Lower lobe of right lung (tissue), 2 donors: ENCODE measurements around the gene PRDM16. TPM values are rescaled to one million over a fixed set of nuclear protein-coding genes. Genes with fewer than 3 reads are reported as not detected.
"Not testable (repeated sequence)": the region's sequence is repeated elsewhere in the genome, so short reads cannot be mapped to it uniquely, and the experiment has no call there.

Experiments
- ATAC-seq, 2 donors: fragments of 200-7000 bp; cut with Tn5 transposase; one replicate each; pipeline ENCODE4 v1.9.1; 2020 to 2022; ENCODE audit warnings: mild to moderate bottlenecking in 2 of 2, moderate library complexity in 2 of 2
- DNase-seq: peaks from one replicate; pipeline ENCODE4 v3.0.0-alpha.2; 2020
- H3K27ac ChIP-seq: fragments of 200-600 bp; one replicate; pipeline ENCODE4 v1.8.0; 2022
- H3K27me3 ChIP-seq: fragments of 200-600 bp; one replicate; pipeline ENCODE4 v1.8.0; 2022; ENCODE audit warnings: low read depth
- H3K36me3 ChIP-seq: fragments of 200-600 bp; one replicate; pipeline ENCODE4 v1.8.0; 2022; ENCODE audit warnings: mild to moderate bottlenecking
- H3K4me1 ChIP-seq: fragments of 200-600 bp; one replicate; pipeline ENCODE4 v1.8.0; 2022
- H3K4me3 ChIP-seq: fragments of 200-600 bp; one replicate; pipeline ENCODE4 v1.8.0; 2022; ENCODE audit warnings: mild to moderate bottlenecking
- H3K9me3 ChIP-seq: fragments of 200-600 bp; one replicate; pipeline ENCODE4 v1.8.0; 2022
- CTCF ChIP-seq: fragments of 200-600 bp; IDR thresholded peaks from one replicate; pipeline ENCODE4 v1.8.0; 2022; ENCODE audit warnings: antibody characterized with exemption, mild to moderate bottlenecking
- intact Hi-C: fragments of 100-400 bp; cut with DNase I; formaldehyde crosslinking; loops from one replicate; pipeline ENCODE4 v1.11.0; 2022
- total RNA-seq: library from RNA; stranded (reverse); fragmentation: NEBNext Ultra II Directional; extraction: Animal tissue kit (Norgen Biotek cat#: 25700); gene quantifications from one replicate; pipeline ENCODE4 v1.2.1, GENCODE V29; 2021
- donor health status: DM: no; HTN: yes; CAD: no; lungs with severe emphysema.

The PRDM16 gene
- total RNA-seq, 1 donor from 2014 or later: 19.2 TPM

- no peaks in the 10 kb centered on the region for H3K27me3 ChIP-seq
- no peak overlapping the region for H3K27ac ChIP-seq
- H3K9me3 ChIP-seq: no peaks in the 10 kb centered on the region
- H3K4me1 ChIP-seq: no peaks in the 10 kb centered on the region
- H3K4me3 ChIP-seq: no peak overlapping the region
- no peaks in the 10 kb centered on the region for H3K36me3 ChIP-seq
- intact Hi-C loops: no loop called here
- no peak for DNase-seq
- TF ChIP-seq CTCF: no peak
- no peak for ATAC-seq
These were observed 18.0 kb downstream of the PRDM16 start for GRCh38 chr1:3087049-3087448.

GRCh38 chr1:3087946-3088668 lies 19.1 kb downstream of the PRDM16 start:
- H3K4me3 ChIP-seq, H3K27ac ChIP-seq, DNase-seq, H3K9me3 ChIP-seq, intact Hi-C loops, H3K27me3 ChIP-seq, ATAC-seq, H3K4me1 ChIP-seq, H3K36me3 ChIP-seq: not testable (repeated sequence)

- Histone ChIP-seq H3K4me3 (no peak overlapping the region), H3K27me3 (peaks cover 4% of the 10 kb centered on the region), H3K4me1 (no peaks in the 10 kb centered on the region), H3K9me3 (no peaks in the 10 kb centered on the region), H3K27ac (no peak overlapping the region), H3K36me3 (no peaks in the 10 kb centered on the region)
- intact Hi-C loops: no loop called here
- DNase-seq (no peak), ATAC-seq (no peak)
- TF ChIP-seq CTCF: no peak
These were observed 20.5 kb downstream of the PRDM16 start for GRCh38 chr1:3089490-3089889.

- H3K36me3 ChIP-seq: no peaks in the 10 kb centered on the region
- TF ChIP-seq CTCF: no peak
- H3K27ac ChIP-seq: no peak overlapping the region
- no peaks in the 10 kb centered on the region for H3K9me3 ChIP-seq
- no peak for DNase-seq
- intact Hi-C loops: no loop called here
- peaks cover 4% of the 10 kb centered on the region for H3K27me3 ChIP-seq
- H3K4me1 ChIP-seq: no peaks in the 10 kb centered on the region
- H3K4me3 ChIP-seq: no peak overlapping the region
- no peak for ATAC-seq
These were observed 22.3 kb downstream of the PRDM16 start for GRCh38 chr1:3091334-3091733.

GRCh38 chr1:3092530-3092929 lies 23.5 kb downstream of the PRDM16 start:
- Histone ChIP-seq H3K27me3 (peaks cover 4% of the 10 kb centered on the region), H3K9me3 (no peaks in the 10 kb centered on the region), H3K4me3 (no peak overlapping the region), H3K27ac (no peak overlapping the region), H3K36me3 (no peaks in the 10 kb centered on the region), H3K4me1 (no peaks in the 10 kb centered on the region)
- ATAC-seq (no peak), DNase-seq (no peak)
- intact Hi-C loops: no loop called here
- TF ChIP-seq CTCF: no peak

GRCh38 chr1:3093898-3094626 lies 25.1 kb downstream of the PRDM16 start:
- Histone ChIP-seq H3K9me3 (no peaks in the 10 kb centered on the region), H3K27me3 (peaks cover 4% of the 10 kb centered on the region), H3K4me1 (no peaks in the 10 kb centered on the region), H3K27ac (no peak overlapping the region), H3K36me3 (no peaks in the 10 kb centered on the region), H3K4me3 (no peak overlapping the region)
- TF ChIP-seq CTCF: no peak
- intact Hi-C loops: no loop called here
- ATAC-seq (no peak), DNase-seq (no peak)
